SK-N-SH (cell line): Measurements from ENCODE around the gene COL20A1.

Experiments used
- FOXM1 ChIP-seq: IDR thresholded peaks from 2 replicates; pipeline ENCODE4 v1.4.0; 2012; ENCODE audit warnings: low read depth, mild to moderate bottlenecking
- NRF1 ChIP-seq: IDR thresholded peaks from 2 replicates; pipeline ENCODE4 v1.6.1; 2012; ENCODE audit warnings: low read depth, mild to moderate bottlenecking, low read length
- POLR2AphosphoS5 ChIP-seq: IDR thresholded peaks from 2 replicates; pipeline ENCODE4 v1.6.1; 2012; ENCODE audit warnings: low read depth, low read length

GRCh38 chr20:63275825-63276224, 17.2 kb upstream of the COL20A1 start:
- TF ChIP-seq POLR2AphosphoS5 (no peak), NRF1 (no peak), FOXM1 (no peak)
